Measurements from ENCODE around the gene UGDH.

- TF ChIP-seq, protein P1, sequence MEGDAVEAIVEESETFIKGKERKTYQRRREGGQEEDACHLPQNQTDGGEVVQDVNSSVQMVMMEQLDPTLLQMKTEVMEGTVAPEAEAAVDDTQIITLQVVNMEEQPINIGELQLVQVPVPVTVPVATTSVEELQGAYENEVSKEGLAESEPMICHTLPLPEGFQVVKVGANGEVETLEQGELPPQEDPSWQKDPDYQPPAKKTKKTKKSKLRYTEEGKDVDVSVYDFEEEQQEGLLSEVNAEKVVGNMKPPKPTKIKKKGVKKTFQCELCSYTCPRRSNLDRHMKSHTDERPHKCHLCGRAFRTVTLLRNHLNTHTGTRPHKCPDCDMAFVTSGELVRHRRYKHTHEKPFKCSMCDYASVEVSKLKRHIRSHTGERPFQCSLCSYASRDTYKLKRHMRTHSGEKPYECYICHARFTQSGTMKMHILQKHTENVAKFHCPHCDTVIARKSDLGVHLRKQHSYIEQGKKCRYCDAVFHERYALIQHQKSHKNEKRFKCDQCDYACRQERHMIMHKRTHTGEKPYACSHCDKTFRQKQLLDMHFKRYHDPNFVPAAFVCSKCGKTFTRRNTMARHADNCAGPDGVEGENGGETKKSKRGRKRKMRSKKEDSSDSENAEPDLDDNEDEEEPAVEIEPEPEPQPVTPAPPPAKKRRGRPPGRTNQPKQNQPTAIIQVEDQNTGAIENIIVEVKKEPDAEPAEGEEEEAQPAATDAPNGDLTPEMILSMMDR (IDR thresholded peaks at IDR 0.05; ENCODE audit: insufficient read depth, low read length, poor library complexity, severe bottlenecking), result no peak
- no peak for TF ChIP-seq EZH2phosphoT487 (conservative IDR thresholded peaks at IDR 0.05; ENCODE audit: low read length)
Observed at GRCh38 chr4:39514888-39515401, 12.3 kb downstream of the UGDH start.

All from SU-DHL-6 (cell line).